BLaER1 treated with 17β-estradiol and CSF1 and Interleukin-3, amounts not matched to agents 10 nM and 100 nM (cell line): ENCODE measurements around the gene OR52B6.
"Not testable (repeated sequence)": the region's sequence is repeated elsewhere in the genome, so short reads cannot be mapped to it uniquely, and the experiment has no call there.

Experiments
- H3K27ac ChIP-seq, 11 experiments: shearing (Covaris generic); formaldehyde crosslinking; 2 replicates each; pipeline ENCODE4 v1.8.1; 2022
- H3K27me3 ChIP-seq, 11 experiments: shearing (Covaris generic); formaldehyde crosslinking; 2 replicates each; pipeline ENCODE4 v1.8.1; 2022
- H3K36me3 ChIP-seq, 11 experiments: shearing (Covaris generic); formaldehyde crosslinking; 2 replicates each; pipeline ENCODE4 v1.8.1; 2022
- H3K4me1 ChIP-seq, 10 experiments: shearing (Covaris generic); formaldehyde crosslinking; 2 replicates each; pipeline ENCODE4 v1.8.1; 2022
- H3K4me2 ChIP-seq, 11 experiments: shearing (Covaris generic); formaldehyde crosslinking; 2 replicates each; pipeline ENCODE4 v1.8.1; 2022
- H3K4me3 ChIP-seq, 10 experiments: shearing (Covaris generic); formaldehyde crosslinking; 2 replicates each; pipeline ENCODE4 v1.8.1; 2022
- H3K9ac ChIP-seq, 11 experiments: shearing (Covaris generic); formaldehyde crosslinking; 2 replicates each; pipeline ENCODE4 v1.8.1; 2022
- H3K9me3 ChIP-seq, 11 experiments: shearing (Covaris generic); formaldehyde crosslinking; replicated peaks in 1 of 11; 2 replicates each; pipeline ENCODE4 v1.8.1; 2022
- H4K20me1 ChIP-seq, 11 experiments: shearing (Covaris generic); formaldehyde crosslinking; 2 replicates each; pipeline ENCODE4 v1.8.1; 2022
- Cebpa-rat ChIP-seq, 11 experiments: shearing (Covaris generic); IDR thresholded peaks; 2 replicates each; pipeline ENCODE4 v1.8.1; 2022

OR52B6 gene

GRCh38 chr11:5591613-5592012 lies 10.9 kb downstream of the OR52B6 start:
- TF ChIP-seq Cebpa-rat (IDR thresholded peaks at IDR 0.05) = no peak

DNA sequence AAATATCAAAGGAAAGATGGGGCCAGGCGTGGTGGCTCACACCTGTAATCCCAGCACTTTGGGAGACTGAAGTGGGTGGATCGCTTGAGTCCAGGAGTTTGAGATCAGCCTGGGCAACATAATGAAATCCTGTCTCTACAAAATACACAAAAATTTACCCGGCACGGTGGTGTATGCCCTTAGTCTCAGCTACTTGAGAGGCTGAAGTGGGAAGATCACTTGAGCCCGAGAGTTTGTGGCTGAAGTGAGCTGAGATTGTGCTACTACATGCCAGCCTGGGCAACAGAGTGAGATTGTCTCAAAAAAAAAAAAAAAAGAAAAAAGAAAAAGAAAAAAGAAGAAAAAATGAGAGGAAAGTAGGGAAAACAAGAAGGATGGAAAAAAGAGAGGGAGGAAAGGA lies 11.9 kb downstream of the OR52B6 start:
- no peaks in the 10 kb centered on the region for H3K27me3 ChIP-seq
- H3K27ac ChIP-seq = no peak overlapping the region
- H3K9me3 ChIP-seq = peaks cover 10 to 22% (median 19%) of the 10 kb centered on the region in 11 experiments; a peak in 18 of 22 replicates
- no peaks in the 10 kb centered on the region for H4K20me1 ChIP-seq
- no peak for TF ChIP-seq Cebpa-rat (IDR thresholded peaks at IDR 0.05)
- peaks cover 7 to 18% (median 13%) of the 10 kb centered on the region in 10 experiments; a peak in 17 of 20 replicates for H3K4me1 ChIP-seq
- no peak overlapping the region for H3K4me3 ChIP-seq
- no peak overlapping the region for H3K9ac ChIP-seq
- H3K36me3 ChIP-seq = no peaks in the 10 kb centered on the region
- no peak overlapping the region for H3K4me2 ChIP-seq

More at GRCh38 chr11:5591613-5592012, 10.9 kb downstream of the OR52B6 start:
- H4K20me1 ChIP-seq = no peaks in the 10 kb centered on the region
- H3K27me3 ChIP-seq = no peaks in the 10 kb centered on the region
- no peaks in the 10 kb centered on the region for H3K36me3 ChIP-seq
- no peak overlapping the region for H3K4me2 ChIP-seq
- no peak overlapping the region for H3K27ac ChIP-seq
- H3K4me1 ChIP-seq = peaks cover 0 to 8% (median 3%) of the 10 kb centered on the region in 10 experiments; a peak in 7 of 20 replicates
- H3K9me3 ChIP-seq = peaks cover 10 to 22% (median 19%) of the 10 kb centered on the region in 11 experiments; a peak in 18 of 22 replicates
- H3K9ac ChIP-seq = no peak overlapping the region
- H3K4me3 ChIP-seq = no peak overlapping the region

DNA sequence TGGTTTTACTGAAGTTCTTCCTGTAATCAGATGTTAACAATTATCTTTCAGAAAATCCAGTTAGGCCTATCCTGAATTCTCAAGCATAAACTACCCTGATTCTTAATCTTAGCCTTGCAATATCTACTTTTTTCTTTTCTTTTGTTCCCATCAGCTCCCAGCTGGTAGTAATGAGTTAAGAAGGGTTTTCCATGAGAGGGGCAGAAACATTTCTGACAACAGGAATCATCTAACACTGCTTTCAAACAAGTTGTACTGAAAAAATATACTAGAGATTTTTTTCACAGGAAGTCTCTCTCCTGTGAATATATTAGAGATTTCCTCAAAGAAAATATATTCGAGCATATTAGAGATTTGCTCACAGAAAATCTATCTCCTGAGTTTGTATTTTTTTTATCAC lies 12.5 kb downstream of the OR52B6 start:
- no peak for TF ChIP-seq Cebpa-rat (IDR thresholded peaks at IDR 0.05)
- Histone ChIP-seq H3K9ac (no peak overlapping the region), H3K4me3 (no peak overlapping the region), H3K9me3 (peaks cover 10 to 22% (median 19%) of the 10 kb centered on the region in 11 experiments; a peak in 18 of 22 replicates), H3K27me3 (no peaks in the 10 kb centered on the region), H3K27ac (no peak overlapping the region), H3K4me2 (no peak overlapping the region), H3K4me1 (peaks cover 12 to 24% (median 18%) of the 10 kb centered on the region in 10 experiments; a peak in 18 of 20 replicates), H4K20me1 (no peaks in the 10 kb centered on the region), H3K36me3 (no peaks in the 10 kb centered on the region)

DNA sequence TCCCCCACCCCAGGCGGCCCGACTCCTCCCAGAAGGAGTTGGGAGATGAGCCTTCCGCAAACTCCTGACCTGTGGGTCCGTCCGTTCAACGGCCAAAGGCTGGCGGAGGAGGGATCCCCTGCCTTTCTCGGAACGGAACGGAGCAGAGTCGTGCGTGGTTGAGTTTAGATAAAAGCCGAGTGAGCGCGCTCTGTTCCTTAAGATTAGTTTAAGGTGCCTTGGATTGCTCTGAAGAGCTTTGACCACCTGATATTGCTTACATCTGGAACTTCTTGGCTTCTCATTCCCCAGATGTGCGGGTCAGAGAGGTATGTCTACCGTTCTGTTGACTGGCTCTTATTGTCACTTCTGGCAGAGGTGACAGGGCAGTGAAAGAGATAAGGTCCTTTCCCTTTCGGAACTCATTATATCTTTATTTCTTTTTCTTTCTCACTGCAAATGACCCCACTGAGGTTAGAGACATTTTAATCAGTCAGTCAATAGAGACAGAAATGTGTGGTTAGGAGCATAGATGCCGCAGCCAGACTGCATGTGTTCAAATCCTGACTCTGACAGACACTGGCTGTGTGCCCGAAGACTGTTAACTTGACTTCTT lies 16.0 kb downstream of the OR52B6 start, which contains the start of gene TRIM6:
Gene TRIM6, plus strand, starts transcription at position 31 of the 595 bp plus-strand sequence. Its CDS starts 261 bp downstream, at position 292.
- no peaks in the 10 kb centered on the region for H3K9me3 ChIP-seq
- no peaks in the 10 kb centered on the region for H4K20me1 ChIP-seq
- H3K9ac ChIP-seq = peak within 1 kb of the TSS; percentile 71 to 81 (median 76)
- H3K27ac ChIP-seq = peak within 1 kb of the TSS; percentile 29 to 84 (median 77); a peak in 21 of 22 replicates
- no peaks in the 10 kb centered on the region for H3K27me3 ChIP-seq
- H3K36me3 ChIP-seq = no peaks in the 10 kb centered on the region
- peak within 1 kb of the TSS; percentile 67 to 88 (median 83) for H3K4me2 ChIP-seq
- H3K4me3 ChIP-seq = peak within 1 kb of the TSS; percentile 57 to 72 (median 62)
- H3K4me1 ChIP-seq = peaks cover 14 to 34% (median 24%) of the 10 kb centered on the region in 10 experiments; a peak in 18 of 20 replicates
- TF ChIP-seq Cebpa-rat (IDR thresholded peaks at IDR 0.05) = no peak

DNA sequence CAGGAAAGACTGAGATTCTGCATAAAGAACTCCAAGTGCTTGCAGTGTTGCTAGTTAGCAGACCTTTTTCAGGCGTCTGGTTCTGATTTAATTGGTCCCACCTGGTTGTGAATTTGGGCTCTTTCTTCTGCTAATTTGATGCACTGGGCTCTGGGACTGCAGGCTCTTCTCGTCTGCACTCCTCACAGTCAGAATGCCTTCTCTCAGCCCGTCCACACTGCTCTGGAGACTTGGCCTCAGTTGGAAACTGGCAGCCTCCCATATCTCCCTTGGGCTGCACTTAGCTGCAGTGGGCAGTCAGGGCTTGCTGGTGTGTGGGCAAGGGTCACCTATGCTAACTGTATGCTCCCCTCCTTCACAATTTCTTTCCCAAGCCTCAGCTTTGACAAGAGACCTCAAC lies 17.3 kb downstream of the OR52B6 start:
- Histone ChIP-seq H3K4me3 (peak overlapping the region in 3 of 10 experiments; percentile 6 to 68 (median 58); a peak in 2 of 20 replicates), H3K36me3 (no peaks in the 10 kb centered on the region), H3K9me3 (no peaks in the 10 kb centered on the region), H3K27me3 (no peaks in the 10 kb centered on the region), H3K27ac (peak overlapping the region in 1 of 11 experiments; percentile 28; a peak in 2 of 22 replicates), H3K9ac (peak overlapping the region in 3 of 11 experiments; percentile 16 to 75 (median 37); a peak in 3 of 22 replicates), H3K4me2 (peak overlapping the region; percentile 67 to 88 (median 83)), H4K20me1 (no peaks in the 10 kb centered on the region), H3K4me1 (peaks cover 14 to 34% (median 25%) of the 10 kb centered on the region in 10 experiments; a peak in 18 of 20 replicates)
- TF ChIP-seq Cebpa-rat (IDR thresholded peaks at IDR 0.05) = no peak

DNA sequence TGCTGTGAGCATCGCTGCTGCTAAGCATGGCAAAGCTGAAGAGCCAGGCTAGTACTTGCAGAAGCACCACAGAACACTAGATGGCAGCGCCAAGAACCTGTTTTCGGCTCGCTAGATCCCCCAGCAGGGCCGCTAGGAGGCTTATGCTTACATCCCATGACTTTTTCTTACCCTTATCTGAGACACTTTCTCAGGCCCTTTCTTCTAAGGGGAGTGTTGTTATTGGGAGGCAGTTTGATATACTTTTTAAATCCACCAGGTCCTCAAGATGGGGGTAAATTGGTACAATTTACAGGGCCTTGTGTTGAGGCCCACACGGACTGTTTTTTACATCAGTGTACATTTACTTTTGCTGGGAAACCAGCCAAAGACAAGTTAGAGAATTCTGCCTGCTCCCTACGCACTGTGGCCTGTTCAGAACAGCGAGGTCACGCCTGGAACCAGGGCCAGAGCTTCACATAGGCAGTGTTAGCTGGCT lies 19.7 kb downstream of the OR52B6 start:
- H3K9ac ChIP-seq = no peak overlapping the region
- no peaks in the 10 kb centered on the region for H3K27me3 ChIP-seq
- H3K4me3 ChIP-seq = no peak overlapping the region
- TF ChIP-seq Cebpa-rat (IDR thresholded peaks at IDR 0.05) = no peak
- H3K4me1 ChIP-seq = peaks cover 14 to 43% (median 36%) of the 10 kb centered on the region in 10 experiments; a peak in 18 of 20 replicates
- no peak overlapping the region for H3K4me2 ChIP-seq
- H3K9me3 ChIP-seq = no peaks in the 10 kb centered on the region
- no peak overlapping the region for H3K27ac ChIP-seq
- peaks cover 0 to 11% (median 6%) of the 10 kb centered on the region in 11 experiments; a peak in 8 of 22 replicates for H3K36me3 ChIP-seq
- no peaks in the 10 kb centered on the region; a peak in 1 of 22 replicates for H4K20me1 ChIP-seq

DNA sequence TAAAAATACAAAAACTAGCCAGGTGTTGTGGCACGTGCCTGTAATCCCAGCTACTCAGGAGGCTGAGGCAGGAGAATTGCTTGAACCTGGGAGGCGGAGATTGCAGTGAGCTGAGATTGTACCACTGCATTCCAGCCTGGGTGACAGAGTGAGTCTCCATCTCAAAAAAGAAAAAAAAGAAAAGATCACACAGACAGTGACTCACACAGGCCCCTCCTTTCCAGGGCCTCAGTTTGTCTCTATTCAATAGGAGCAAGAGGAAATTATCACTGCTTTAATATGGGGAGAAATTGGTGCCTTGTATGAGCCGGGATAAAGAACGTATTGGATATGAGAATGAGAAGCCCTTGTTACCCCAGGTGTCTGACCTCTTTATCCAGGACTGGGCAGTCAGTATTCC lies 22.1 kb downstream of the OR52B6 start:
- peaks cover 4 to 27% (median 22%) of the 10 kb centered on the region in 10 experiments; a peak in 18 of 20 replicates for H3K4me1 ChIP-seq
- not testable (repeated sequence) for H3K27me3 ChIP-seq, H3K9ac ChIP-seq, H3K9me3 ChIP-seq, H3K27ac ChIP-seq, H4K20me1 ChIP-seq, H3K4me3 ChIP-seq
- peak overlapping the region in 2 of 11 experiments; percentile 18 to 39; a peak in 1 of 22 replicates for H3K4me2 ChIP-seq
- peaks cover 6 to 30% (median 17%) of the 10 kb centered on the region in 11 experiments; a peak in 15 of 22 replicates for H3K36me3 ChIP-seq

DNA sequence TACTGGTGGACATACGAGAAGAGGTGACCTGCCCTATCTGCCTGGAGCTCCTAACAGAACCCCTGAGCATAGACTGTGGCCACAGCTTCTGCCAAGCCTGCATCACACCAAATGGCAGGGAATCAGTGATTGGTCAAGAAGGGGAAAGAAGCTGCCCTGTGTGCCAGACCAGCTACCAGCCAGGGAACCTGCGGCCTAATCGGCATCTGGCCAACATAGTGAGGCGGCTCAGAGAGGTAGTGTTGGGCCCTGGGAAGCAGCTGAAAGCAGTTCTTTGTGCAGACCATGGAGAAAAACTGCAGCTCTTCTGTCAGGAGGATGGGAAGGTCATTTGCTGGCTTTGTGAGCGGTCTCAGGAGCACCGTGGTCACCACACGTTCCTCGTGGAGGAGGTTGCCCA lies 22.6 kb downstream of the OR52B6 start:
- H3K36me3 ChIP-seq = peaks cover 6 to 30% (median 21%) of the 10 kb centered on the region in 11 experiments; a peak in 16 of 22 replicates
- H4K20me1 ChIP-seq = no peaks in the 10 kb centered on the region; a peak in 1 of 22 replicates
- H3K9ac ChIP-seq = no peak overlapping the region
- H3K4me1 ChIP-seq = peaks cover 0 to 21% (median 17%) of the 10 kb centered on the region in 10 experiments; a peak in 14 of 20 replicates
- peak overlapping the region in 6 of 11 experiments; percentile 11 to 48 (median 26); a peak in 10 of 22 replicates for H3K4me2 ChIP-seq
- H3K27me3 ChIP-seq = no peaks in the 10 kb centered on the region
- H3K9me3 ChIP-seq = no peaks in the 10 kb centered on the region
- no peak overlapping the region for H3K27ac ChIP-seq
- TF ChIP-seq Cebpa-rat (IDR thresholded peaks at IDR 0.05) = no peak
- H3K4me3 ChIP-seq = no peak overlapping the region

DNA sequence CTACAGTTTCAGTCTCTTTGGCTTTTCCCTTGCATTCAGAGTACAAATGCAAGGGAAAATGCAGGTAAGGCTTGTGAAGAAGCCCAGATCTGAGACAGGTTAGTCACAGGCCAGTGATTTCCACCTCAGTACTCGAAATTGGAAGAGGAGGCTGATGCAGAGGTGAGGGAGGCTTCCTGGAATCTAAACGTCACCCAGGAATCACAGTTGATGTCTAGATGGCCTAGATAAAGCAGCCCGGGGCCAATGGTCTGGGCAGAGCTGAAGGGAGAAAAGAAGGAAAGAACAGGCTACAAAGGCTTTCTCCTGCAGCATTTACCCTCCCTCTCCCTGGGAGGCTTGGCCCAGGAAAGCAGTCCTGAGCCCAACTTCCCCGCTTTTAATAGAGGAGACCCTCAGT lies 24.2 kb downstream of the OR52B6 start:
- no peak for TF ChIP-seq Cebpa-rat (IDR thresholded peaks at IDR 0.05)
- no peak overlapping the region for H3K9ac ChIP-seq
- no peak overlapping the region for H3K4me3 ChIP-seq
- no peaks in the 10 kb centered on the region; a peak in 1 of 22 replicates for H4K20me1 ChIP-seq
- H3K27me3 ChIP-seq = no peaks in the 10 kb centered on the region
- no peak overlapping the region for H3K27ac ChIP-seq
- H3K4me1 ChIP-seq = peaks cover 0 to 13% (median 10%) of the 10 kb centered on the region in 10 experiments; a peak in 12 of 20 replicates
- peaks cover 6 to 35% (median 30%) of the 10 kb centered on the region in 11 experiments; a peak in 16 of 22 replicates for H3K36me3 ChIP-seq
- no peak overlapping the region for H3K4me2 ChIP-seq
- H3K9me3 ChIP-seq = no peaks in the 10 kb centered on the region
